H1 (cell line): Measurements from ENCODE around the gene PRPF6. TPM values are rescaled to one million over a fixed set of nuclear protein-coding genes. Genes with fewer than 3 reads are reported as not detected.

Experiments used
- CTCF ChIA-PET: fragments of 300-600 bp; sonication (Branson Sonifier 250); formaldehyde crosslinking; loops from one replicate; lab custom pipeline; 2021; ENCODE audit not compliant: partially characterized antibody; lab: Charles Lee
- POLR2A ChIA-PET: fragments of 300-600 bp; sonication (Branson Sonifier 250); formaldehyde crosslinking; loops from one replicate; lab custom pipeline; 2021; ENCODE audit warnings: inconsistent platforms; ENCODE audit not compliant: partially characterized antibody; lab: Charles Lee
- DNase-seq, 2 experiments: peaks; one replicate each; pipeline versions ENCODE4 v3.0.0 to v3.0.0-alpha.2; 2010 to 2022; ENCODE audit warnings: low spot score in 2 of 2, low read depth in 1 of 2, mixed read lengths in 1 of 2
- FAIRE-seq: peaks from 2 replicates; lab custom pipeline; 2011; peaks lifted over from hg19 to GRCh38; lab: Jason Lieb, UNC
- H2AFZ ChIP-seq: 2 replicates; pipeline ENCODE4 v1.8.1; 2012; ENCODE audit warnings: low read length, inconsistent platforms
- H2AK5ac ChIP-seq: 2 replicates; pipeline ENCODE4 v1.6.1; 2013; ENCODE audit warnings: low read depth, low read length
- H2BK120ac ChIP-seq: replicated peaks from 2 replicates; pipeline ENCODE3; 2013; ENCODE audit warnings: low read depth, low read length, inconsistent platforms
- H2BK12ac ChIP-seq: 2 replicates; pipeline ENCODE4 v1.6.1; 2013; ENCODE audit warnings: low read depth, low read length
- H2BK15ac ChIP-seq: 2 replicates; pipeline ENCODE4 v1.6.1; 2013; ENCODE audit warnings: low read length
- H2BK20ac ChIP-seq: 2 replicates; pipeline ENCODE4 v1.6.1; 2013; ENCODE audit warnings: low read length
- H2BK5ac ChIP-seq: 2 replicates; pipeline ENCODE4 v1.6.1; 2013; ENCODE audit warnings: low read depth, low read length
- H3K14ac ChIP-seq: 2 replicates; pipeline ENCODE4 v1.6.1; 2013; ENCODE audit warnings: inconsistent platforms; ENCODE audit not compliant: insufficient read length
- H3K18ac ChIP-seq: 2 replicates; pipeline ENCODE4 v1.6.1; 2013; ENCODE audit warnings: low read length; ENCODE audit errors: extremely low read depth
- H3K23ac ChIP-seq: 2 replicates; pipeline ENCODE4 v1.6.1; 2013; ENCODE audit warnings: inconsistent platforms; ENCODE audit not compliant: insufficient read length
- H3K23me2 ChIP-seq: 2 replicates; pipeline ENCODE4 v1.6.1; 2013; ENCODE audit warnings: low read depth, low read length
- H3K27ac ChIP-seq: 2 replicates; pipeline ENCODE4 v1.6.1; 2011; ENCODE audit warnings: low read depth, low read length, inconsistent platforms
- H3K27me3 ChIP-seq, 4 experiments: replicated peaks in 1 of 4; 1 replicate in 1 of 4; 2 replicates in 3 of 4; pipeline versions ENCODE4 v1.6.1 to v1.8.1; 2011 to 2013; ENCODE audit warnings: low read length in 3 of 4, mild to moderate bottlenecking in 3 of 4, inconsistent platforms in 2 of 4, mixed read lengths in 2 of 4, moderate library complexity in 1 of 4; ENCODE audit not compliant: control insufficient read depth in 3 of 4, insufficient read depth in 3 of 4; ENCODE audit errors: extremely low read depth in 1 of 4
- H3K36me3 ChIP-seq, 4 experiments: 2 replicates each; pipeline versions ENCODE4 v1.6.1 to v1.8.1; 2011 to 2013; ENCODE audit warnings: mild to moderate bottlenecking in 4 of 4, low read length in 3 of 4, moderate library complexity in 2 of 4, control low read depth in 1 of 4, inconsistent platforms in 1 of 4; ENCODE audit not compliant: insufficient read depth in 4 of 4, control insufficient read depth in 2 of 4
- H3K4ac ChIP-seq: replicated peaks from 2 replicates; pipeline ENCODE3; 2013; ENCODE audit warnings: low read length, low read depth, mixed read lengths, inconsistent platforms; ENCODE audit not compliant: insufficient read length
- H3K4me1 ChIP-seq, 4 experiments: replicated peaks in 1 of 4; 1 replicate in 1 of 4; 2 replicates in 3 of 4; pipeline versions ENCODE4 v1.6.1 to v1.8.1; 2011 to 2013; ENCODE audit warnings: low read length in 3 of 4, inconsistent platforms in 2 of 4, mixed read lengths in 1 of 4; ENCODE audit not compliant: insufficient read depth in 4 of 4, control insufficient read depth in 3 of 4
- H3K4me2 ChIP-seq, 2 experiments: 2 replicates each; pipeline versions ENCODE4 v1.6.1 to v1.8.1; 2011 to 2013; ENCODE audit warnings: low read depth in 2 of 2, low read length in 2 of 2, control low read depth in 1 of 2, inconsistent platforms in 1 of 2, mild to moderate bottlenecking in 1 of 2; ENCODE audit not compliant: insufficient read depth in 1 of 2
- H3K4me3 ChIP-seq, 4 experiments: fragments of 200-600, 300-600 bp in 1 of 4; sonication (generic), shearing (Covaris generic), sonication (Bioruptor Twin) in 1 of 4; 2 replicates each; pipeline versions ENCODE4 v1.5.1 to v1.8.1; 2011 to 2016; ENCODE audit warnings: low read length in 4 of 4, low read depth in 3 of 4, control low read depth in 2 of 4, inconsistent platforms in 2 of 4, mild to moderate bottlenecking in 2 of 4, mixed read lengths in 1 of 4, moderate library complexity in 1 of 4; ENCODE audit not compliant: insufficient read depth in 2 of 4; ENCODE audit errors: extremely low read depth in 1 of 4
- H3K56ac ChIP-seq: replicated peaks from 2 replicates; pipeline ENCODE3; 2013; ENCODE audit warnings: low read depth, mild to moderate bottlenecking, mixed read lengths, low read length, inconsistent platforms; ENCODE audit not compliant: insufficient read length
- H3K79me1 ChIP-seq: 2 replicates; pipeline ENCODE4 v1.6.1; 2013; ENCODE audit warnings: low read depth, low read length, control low read depth
- H3K79me2 ChIP-seq, 2 experiments: 2 replicates each; pipeline versions ENCODE4 v1.6.1 to v1.8.1; 2012 to 2013; ENCODE audit warnings: low read length in 2 of 2, mild to moderate bottlenecking in 2 of 2, inconsistent platforms in 1 of 2; ENCODE audit not compliant: insufficient read depth in 2 of 2, control insufficient read depth in 1 of 2
- H3K9ac ChIP-seq, 4 experiments: replicated peaks in 1 of 4; 1 replicate in 1 of 4; 2 replicates in 3 of 4; pipeline versions ENCODE4 v1.6.1 to v1.8.1; 2011 to 2013; ENCODE audit warnings: low read depth in 3 of 4, low read length in 3 of 4, control low read depth in 2 of 4, mild to moderate bottlenecking in 2 of 4, moderate library complexity in 2 of 4, inconsistent platforms in 1 of 4; ENCODE audit errors: extremely low read depth in 1 of 4
- H3K9me3 ChIP-seq, 2 experiments: 2 replicates each; pipeline versions ENCODE4 v1.6.1 to v1.8.1; 2012 to 2013; ENCODE audit warnings: mild to moderate bottlenecking in 2 of 2, moderate library complexity in 2 of 2, control low read depth in 1 of 2, inconsistent platforms in 1 of 2, low read depth in 1 of 2, low read length in 1 of 2, mixed read lengths in 1 of 2; ENCODE audit not compliant: insufficient read depth in 2 of 2
- H4K20me1 ChIP-seq, 2 experiments: replicated peaks in 1 of 2; 2 replicates each; pipeline versions ENCODE3 to v1.8.1; 2011 to 2013; ENCODE audit warnings: inconsistent platforms in 2 of 2, low read length in 2 of 2, mild to moderate bottlenecking in 1 of 2; ENCODE audit not compliant: insufficient read depth in 2 of 2, control insufficient read depth in 1 of 2
- H4K5ac ChIP-seq: 2 replicates; pipeline ENCODE4 v1.6.1; 2013; ENCODE audit warnings: low read length, low read depth, mixed read lengths, inconsistent platforms; ENCODE audit not compliant: insufficient read length
- H4K8ac ChIP-seq: 2 replicates; pipeline ENCODE4 v1.8.0; 2013; ENCODE audit warnings: mild to moderate bottlenecking, moderate library complexity, low read length, inconsistent platforms; ENCODE audit not compliant: insufficient read depth; ENCODE audit errors: extremely low read depth
- H4K91ac ChIP-seq: replicated peaks from 2 replicates; pipeline ENCODE3; 2013; ENCODE audit warnings: low read length, mixed read lengths, inconsistent platforms; ENCODE audit not compliant: insufficient read length
- BACH1 ChIP-seq: IDR thresholded peaks from 2 replicates; pipeline ENCODE4 v1.6.1; 2012; ENCODE audit warnings: low read length, improper control_type of control experiment
- BCL11A ChIP-seq, 2 experiments: IDR thresholded peaks; one replicate each; pipeline ENCODE4 v1.6.1; 2011; ENCODE audit warnings: low read depth in 2 of 2, low read length in 2 of 2, mild to moderate bottlenecking in 2 of 2
- CBX8 ChIP-seq: fragments of 300-800, 300-1000 bp; sonication (generic); IDR thresholded peaks from 2 replicates; pipeline ENCODE4 v1.7.1; 2016; ENCODE audit warnings: low read depth, low read length, borderline replicate concordance
- EP300 ChIP-seq, 2 experiments: IDR thresholded peaks; 1 replicate in 1 of 2; 2 replicates in 1 of 2; pipeline ENCODE4 v1.6.1; 2011 to 2012; ENCODE audit warnings: low read depth in 2 of 2, low read length in 2 of 2, mild to moderate bottlenecking in 2 of 2, borderline replicate concordance in 1 of 2, inconsistent platforms in 1 of 2, moderate library complexity in 1 of 2
- FOSL1 ChIP-seq: IDR thresholded peaks from 2 replicates; pipeline ENCODE4 v1.6.1; 2011; ENCODE audit warnings: mild to moderate bottlenecking, low read depth, low read length, moderate library complexity; ENCODE audit not compliant: insufficient read depth
- MAFK ChIP-seq: IDR thresholded peaks from 2 replicates; pipeline ENCODE4 v1.6.1; 2012; ENCODE audit warnings: low read depth, mild to moderate bottlenecking, improper control_type of control experiment, low read length
- POLR2A ChIP-seq, 2 experiments: IDR thresholded peaks; 1 replicate in 1 of 2; 2 replicates in 1 of 2; pipeline ENCODE4 v1.6.1; 2011; ENCODE audit warnings: low read depth in 2 of 2, low read length in 2 of 2, mild to moderate bottlenecking in 2 of 2; ENCODE audit errors: control extremely low read depth in 1 of 2
- RAD21 ChIP-seq, 2 experiments: IDR thresholded peaks in 1 of 2; conservative IDR thresholded peaks in 1 of 2; 2 replicates each; pipeline ENCODE4 v1.6.1; 2011; ENCODE audit warnings: low read depth in 2 of 2, low read length in 2 of 2, improper control_type of control experiment in 1 of 2, inconsistent platforms in 1 of 2, mild to moderate bottlenecking in 1 of 2, moderate library complexity in 1 of 2
- SP2 ChIP-seq: IDR thresholded peaks from 2 replicates; pipeline ENCODE4 v1.6.1; 2012; ENCODE audit warnings: mild to moderate bottlenecking, low read length, inconsistent platforms
- SRF ChIP-seq: IDR thresholded peaks from 2 replicates; pipeline ENCODE4 v1.6.1; 2011; ENCODE audit warnings: mild to moderate bottlenecking, low read depth, low read length, moderate library complexity
- TAF1 ChIP-seq: IDR thresholded peaks from 2 replicates; pipeline ENCODE4 v1.6.1; 2011; ENCODE audit warnings: mild to moderate bottlenecking, low read depth, low read length
- TCF12 ChIP-seq: IDR thresholded peaks from 2 replicates; pipeline ENCODE4 v1.6.1; 2011; ENCODE audit warnings: low read depth, mild to moderate bottlenecking, low read length
- YY1 ChIP-seq: IDR thresholded peaks from 2 replicates; pipeline ENCODE4 v1.6.1; 2011; ENCODE audit warnings: low read depth, mild to moderate bottlenecking, low read length
- WGBS, 2 experiments: shearing (Covaris generic) in 1 of 2; methylation state at CpG; one replicate each; pipeline versions ENCODE4 v1.1.6 to v1.1.7; 2013 to 2015; ENCODE audit warnings: low lambda C conversion rate in 2 of 2, mixed read lengths in 2 of 2, inconsistent platforms in 1 of 2, low coverage in 1 of 2, missing lambda C conversion rate in 1 of 2; ENCODE audit not compliant: insufficient replicate concordance in 2 of 2, insufficient coverage in 1 of 2, insufficient read length in 1 of 2; ENCODE audit errors: extremely low coverage in 1 of 2, missing lambda C conversion rate in 1 of 2; 5-methylcytosine and 5-hydroxymethylcytosine counted together
- polyA plus RNA-seq, 7 experiments: library from polyadenylated mRNA; depleted of rRNA in 3 of 7; stranded (reverse) in 5 of 7; unstranded in 2 of 7; fragments of >200 nt in 5 of 7; fragments of 200-250 nt in 2 of 7; gene quantifications; 1 replicate in 5 of 7; 2 replicates in 1 of 7; 4 replicates in 1 of 7; pipeline versions ENCODE4 v1.2.1 to v1.2.3, GENCODE V29; 2011 to 2013; ENCODE audit warnings: missing spikeins in 2 of 7, mixed read lengths in 2 of 7
- total RNA-seq: library from RNA; stranded (reverse); fragmentation: NEBNext Ultra II Directional; extraction: Animal tissue kit (Norgen Biotek cat#: 25700); gene quantifications from 2 replicates; pipeline ENCODE4 v1.2.1, GENCODE V29; 2021

PRPF6 gene
- total and polyA plus RNA-seq, 2 of the 8 experiments (the other 6 are each of a cell fraction or from before 2014, with no cell fraction given): 27.9 to 76.9 TPM

DNA sequence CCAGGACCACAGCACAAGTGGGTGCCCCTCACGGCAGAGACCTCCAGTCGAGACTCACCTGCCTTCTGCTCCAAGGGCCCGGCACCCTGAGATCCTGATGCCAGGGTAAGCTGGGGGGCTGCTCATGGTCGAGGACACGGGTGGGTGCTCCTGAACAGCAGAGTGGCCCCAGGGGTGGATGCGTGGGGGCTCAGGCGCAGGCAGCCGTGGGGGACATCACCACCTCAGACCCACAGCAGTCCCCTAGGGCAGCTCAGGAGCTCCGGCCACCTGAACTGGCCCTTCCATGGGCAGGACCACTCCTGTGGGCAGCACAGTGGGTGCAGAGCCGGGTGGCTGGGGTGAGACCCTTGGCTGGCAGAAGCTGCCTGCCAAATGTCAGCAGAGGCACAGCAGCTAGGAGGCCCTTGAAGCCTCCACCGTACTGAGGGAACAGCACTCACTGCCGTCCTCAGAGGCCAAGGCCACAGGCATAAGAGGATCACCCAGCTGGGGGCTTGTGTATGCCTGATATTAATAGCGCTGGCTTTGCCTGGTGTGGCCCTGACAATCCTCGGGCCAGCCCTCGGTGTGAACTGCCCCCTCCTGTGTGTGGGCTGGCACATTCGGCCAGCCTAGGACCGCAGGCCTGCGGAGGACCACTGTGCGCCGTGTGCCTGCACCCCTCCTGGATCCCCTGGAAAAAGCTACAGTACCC is 30.1 kb upstream of the PRPF6 start:
- Histone ChIP-seq H3K9ac (no peak overlapping the region), H3K79me1 (peaks cover 39% of the 10 kb centered on the region), H3K14ac (no peak overlapping the region), H3K4ac (no peak overlapping the region), H3K56ac (no peak overlapping the region), H4K8ac (no peak overlapping the region; the same call in 1 of the 2 replicates), H3K9me3 (no peaks in the 10 kb centered on the region), H2AK5ac (no peak overlapping the region), H4K20me1 (peaks cover 39 to 50% of the 10 kb centered on the region in 2 experiments), H2BK120ac (no peak overlapping the region), H2BK20ac (no peak overlapping the region), H3K23ac (no peak overlapping the region), H3K27ac (no peak overlapping the region), H3K27me3 (no peaks in the 10 kb centered on the region), H3K36me3 (peaks cover 0 to 2% (median 0%) of the 10 kb centered on the region in 4 experiments; a peak in 2 of 8 replicates), H3K4me2 (no peak overlapping the region; a peak in 1 of 4 replicates), H2BK12ac (no peak overlapping the region), H2AFZ (no peak overlapping the region), H3K23me2 (peaks cover 4% of the 10 kb centered on the region; the same call in 1 of the 2 replicates), H3K4me3 (no peak overlapping the region), H3K18ac (no peak overlapping the region), H3K4me1 (peaks cover 0 to 17% (median 15%) of the 10 kb centered on the region in 4 experiments; a peak in 6 of 7 replicates), H4K5ac (no peak overlapping the region), H3K79me2 (peaks cover 17 to 85% of the 10 kb centered on the region in 2 experiments; a peak in 3 of 4 replicates), H2BK15ac (no peak overlapping the region), H4K91ac (no peak overlapping the region), H2BK5ac (peak overlapping the region; percentile 75; the same call in 1 of the 2 replicates)
- no peak for DNase-seq
- POLR2A ChIA-PET: interaction anchor here (0.7 to 2.9 kb wide), 4 partner anchors 8 to 25 kb away, joined by 3 to 15 read pairs (median 6); no protein-coding TSS in a partner anchor
- FAIRE-seq: no peak
- WGBS, 2 experiments: 94% methylated on average over 16 of the region's 20 CpGs; no CpG with 5 or more reads in 1 of the 2 experiments
- CTCF ChIA-PET: interaction anchor here (0.9 to 2.6 kb wide), 8 partner anchors 8 to 89 kb away, joined by 3 to 13 read pairs (median 6); partner anchors contain the start of gene PRPF6
- TF ChIP-seq YY1 (no peak), FOSL1 (no peak), BACH1 (no peak), EP300 (IDR thresholded peaks at IDR 0.05; ENCODE audit: borderline replicate concordance in 1 of 2, low read depth in 2 of 2, low read length in 2 of 2) (no peak), SRF (no peak), BCL11A (IDR thresholded peaks at IDR 0.05; ENCODE audit: low read depth in 2 of 2, low read length in 2 of 2) (no peak), TCF12 (no peak), RAD21 (IDR thresholded peaks at IDR 0.05 in 1 of 2, conservative IDR thresholded peaks at IDR 0.05 in 1 of 2; ENCODE audit: low read depth in 2 of 2, low read length in 2 of 2) (no peak), CBX8 (no peak), POLR2A (IDR thresholded peaks at IDR 0.05; ENCODE audit: control extremely low read depth in 1 of 2, low read depth in 2 of 2, low read length in 2 of 2) (no peak), TAF1 (no peak), SP2 (no peak), MAFK (no peak)
